Measurements from ENCODE around the gene KIAA1755. TPM values are rescaled to one million over a fixed set of nuclear protein-coding genes. Genes with fewer than 3 reads are reported as not detected.

The KIAA1755 gene
- total RNA-seq, 2 experiments from 2014 or later = not detected

DNA sequence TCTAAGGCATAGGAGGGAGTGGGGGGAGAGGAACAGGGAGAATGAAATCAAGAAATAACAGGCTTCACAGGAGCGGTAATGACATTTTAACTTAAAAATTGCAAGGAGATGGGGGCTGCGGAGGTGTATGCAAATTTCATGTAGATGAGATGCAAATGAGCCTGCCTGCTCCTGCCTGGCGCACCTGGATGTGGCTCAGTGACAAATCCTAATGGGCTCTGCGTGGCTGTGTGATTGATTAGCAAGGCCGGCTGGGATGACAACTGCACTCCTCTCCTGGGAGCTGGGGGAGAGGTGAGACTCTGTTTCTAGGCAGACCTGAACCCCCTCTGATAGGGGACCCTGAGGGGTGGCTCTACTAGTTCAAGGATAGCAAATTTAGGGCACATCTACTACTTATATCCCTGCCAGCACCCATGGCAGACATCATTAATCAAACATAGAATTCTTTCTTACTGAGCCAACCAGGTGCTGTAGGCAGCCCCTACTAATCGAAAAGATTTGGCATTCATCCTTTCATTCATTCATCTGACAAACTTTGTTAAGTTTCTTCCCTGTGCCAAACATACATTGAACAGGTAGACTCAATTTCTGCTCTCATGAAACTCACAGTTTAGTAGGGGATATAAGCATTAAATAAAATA lies 57.1 kb downstream of the KIAA1755 start:
- peaks cover 23% of the 10 kb centered on the region for H3K27me3 Mint-ChIP-seq
- H3K4me1 Mint-ChIP-seq = no peaks in the 10 kb centered on the region
- POLR2A ChIA-PET = no interaction called here
- no peak for DNase-seq
- no peak overlapping the region for H3K27ac Mint-ChIP-seq
- H3K9me3 Mint-ChIP-seq = no peaks in the 10 kb centered on the region
- CTCF ChIA-PET = no interaction called here
- no peaks in the 10 kb centered on the region for H3K36me3 Mint-ChIP-seq (ENCODE audit: low read depth)
- H3K4me3 Mint-ChIP-seq = no peak overlapping the region

DNA sequence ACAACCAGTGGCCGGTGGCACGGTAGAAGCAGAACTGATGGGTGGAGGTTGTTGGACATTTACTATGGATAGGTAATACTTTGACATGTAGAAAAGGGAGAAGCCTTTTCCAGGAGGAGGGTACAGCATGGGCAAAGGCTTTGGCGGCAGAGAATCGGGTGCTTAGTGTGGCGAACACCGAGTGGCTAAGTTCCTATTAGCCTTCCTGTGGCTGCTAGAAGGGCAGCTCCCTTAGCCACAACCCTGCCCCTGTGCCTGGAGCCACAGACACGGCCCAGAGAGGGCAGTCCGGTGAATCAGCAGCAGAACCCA lies 57.6 kb downstream of the KIAA1755 start:
- CTCF ChIA-PET = no interaction called here
- no peak overlapping the region for H3K27ac Mint-ChIP-seq
- H3K9me3 Mint-ChIP-seq = no peaks in the 10 kb centered on the region
- POLR2A ChIA-PET = interaction anchor here (0.6 kb wide), 1 partner anchor 17 kb away, joined by 3 read pairs; no protein-coding TSS in a partner anchor
- H3K27me3 Mint-ChIP-seq = peaks cover 20% of the 10 kb centered on the region
- DNase-seq = no peak
- no peaks in the 10 kb centered on the region for H3K4me1 Mint-ChIP-seq
- no peak overlapping the region for H3K4me3 Mint-ChIP-seq
- H3K36me3 Mint-ChIP-seq (ENCODE audit: low read depth) = no peaks in the 10 kb centered on the region

DNA sequence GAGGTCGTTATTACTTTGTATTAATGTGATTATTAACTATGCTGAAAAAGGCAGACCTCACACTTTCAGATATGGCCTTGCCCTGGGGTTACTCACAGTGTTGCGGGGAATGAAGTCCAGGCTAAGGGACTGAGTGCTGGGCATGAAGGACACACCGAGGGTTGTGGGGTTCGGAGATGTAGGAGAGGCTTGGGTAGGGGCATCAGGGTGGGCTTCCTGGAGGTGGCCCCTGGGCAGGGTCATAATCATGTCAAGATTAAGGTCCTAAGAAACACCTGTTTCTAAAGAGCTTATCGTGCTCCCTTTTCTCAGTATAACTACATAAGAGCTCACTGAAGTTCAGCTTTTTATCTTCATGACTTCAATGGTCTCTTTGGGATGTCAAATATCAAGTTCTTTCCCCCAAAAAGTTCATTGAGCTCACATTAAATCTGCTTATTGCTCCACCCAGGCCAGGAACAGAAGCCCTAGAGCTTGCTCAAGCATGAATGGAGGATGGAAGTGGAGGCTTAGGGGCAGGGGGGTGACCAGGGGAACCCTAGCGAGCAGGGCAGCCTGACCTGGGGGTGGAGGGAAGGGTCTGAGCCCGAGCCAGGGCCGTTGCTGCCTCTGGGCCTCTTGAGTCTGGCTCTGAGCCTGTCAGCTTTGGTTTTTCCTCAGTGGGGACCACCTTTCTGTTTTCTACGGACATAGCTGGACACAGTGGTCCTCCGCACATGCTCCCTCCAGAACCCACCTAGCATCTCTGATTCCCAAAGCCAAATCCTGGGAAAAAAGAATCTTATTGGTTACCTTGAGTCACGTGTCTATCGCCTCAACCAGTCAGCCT lies 58.2 kb downstream of the KIAA1755 start:
- Mint-ChIP-seq H3K27ac (no peak overlapping the region), H3K27me3 (peaks cover 20% of the 10 kb centered on the region), H3K4me3 (no peak overlapping the region), H3K9me3 (no peaks in the 10 kb centered on the region), H3K4me1 (no peaks in the 10 kb centered on the region), H3K36me3 (ENCODE audit: low read depth) (no peaks in the 10 kb centered on the region)
- no peak for DNase-seq
- ChIA-PET CTCF (no interaction called here), POLR2A (interaction anchor here (0.6 kb wide), 1 partner anchor 18 kb away, joined by 3 read pairs; no protein-coding TSS in a partner anchor)

DNA sequence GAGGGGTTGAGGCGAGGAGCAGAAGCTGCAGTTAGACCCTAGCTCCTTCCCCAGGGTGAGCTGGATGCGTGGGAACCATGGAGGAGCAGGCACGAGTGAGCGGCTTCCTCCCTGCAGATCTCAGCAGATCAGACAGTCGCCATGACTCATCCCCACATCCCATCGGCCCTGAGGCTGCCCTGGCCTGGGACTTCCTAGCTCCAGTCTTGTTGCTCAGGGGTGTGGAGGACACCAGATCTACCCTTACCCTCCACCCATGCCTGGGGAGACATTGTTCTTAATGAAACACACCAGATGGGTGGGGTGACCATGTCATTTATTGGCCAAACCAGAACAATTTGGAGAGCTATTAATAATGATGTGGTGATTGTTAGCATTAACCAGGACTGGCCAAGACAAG lies 59.2 kb downstream of the KIAA1755 start:
- H3K27me3 Mint-ChIP-seq = peaks cover 21% of the 10 kb centered on the region
- H3K4me1 Mint-ChIP-seq = no peaks in the 10 kb centered on the region
- H3K4me3 Mint-ChIP-seq = no peak overlapping the region
- no peak for DNase-seq
- H3K9me3 Mint-ChIP-seq = no peaks in the 10 kb centered on the region
- POLR2A ChIA-PET = no interaction called here
- no peak overlapping the region for H3K27ac Mint-ChIP-seq
- CTCF ChIA-PET = no interaction called here
- H3K36me3 Mint-ChIP-seq (ENCODE audit: low read depth) = no peaks in the 10 kb centered on the region

DNA sequence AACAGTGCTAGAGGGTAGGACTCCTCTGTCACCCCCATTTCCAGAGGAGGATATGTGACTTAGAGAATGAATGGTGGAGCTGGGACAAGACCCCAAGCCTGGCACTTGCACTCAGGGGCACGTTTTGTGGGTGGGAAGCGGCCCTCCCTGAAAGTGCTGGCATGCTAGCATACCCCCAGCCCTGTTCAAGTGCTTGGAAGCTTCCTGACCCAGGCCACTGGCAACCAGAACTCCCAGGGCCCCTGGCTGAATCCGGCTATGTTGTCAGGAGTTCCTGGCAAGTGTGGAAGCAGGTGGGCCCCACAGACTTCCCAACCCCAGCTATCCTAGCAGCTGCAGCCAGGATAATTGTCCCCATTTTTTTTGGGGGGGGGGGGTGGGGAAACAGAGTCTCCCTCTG lies 59.9 kb downstream of the KIAA1755 start:
- no peaks in the 10 kb centered on the region for H3K4me1 Mint-ChIP-seq
- CTCF ChIA-PET = no interaction called here
- DNase-seq = no peak
- POLR2A ChIA-PET = no interaction called here
- H3K27ac Mint-ChIP-seq = no peak overlapping the region
- no peaks in the 10 kb centered on the region for H3K9me3 Mint-ChIP-seq
- H3K36me3 Mint-ChIP-seq (ENCODE audit: low read depth) = no peaks in the 10 kb centered on the region
- H3K4me3 Mint-ChIP-seq = no peak overlapping the region
- H3K27me3 Mint-ChIP-seq = peaks cover 21% of the 10 kb centered on the region

DNA sequence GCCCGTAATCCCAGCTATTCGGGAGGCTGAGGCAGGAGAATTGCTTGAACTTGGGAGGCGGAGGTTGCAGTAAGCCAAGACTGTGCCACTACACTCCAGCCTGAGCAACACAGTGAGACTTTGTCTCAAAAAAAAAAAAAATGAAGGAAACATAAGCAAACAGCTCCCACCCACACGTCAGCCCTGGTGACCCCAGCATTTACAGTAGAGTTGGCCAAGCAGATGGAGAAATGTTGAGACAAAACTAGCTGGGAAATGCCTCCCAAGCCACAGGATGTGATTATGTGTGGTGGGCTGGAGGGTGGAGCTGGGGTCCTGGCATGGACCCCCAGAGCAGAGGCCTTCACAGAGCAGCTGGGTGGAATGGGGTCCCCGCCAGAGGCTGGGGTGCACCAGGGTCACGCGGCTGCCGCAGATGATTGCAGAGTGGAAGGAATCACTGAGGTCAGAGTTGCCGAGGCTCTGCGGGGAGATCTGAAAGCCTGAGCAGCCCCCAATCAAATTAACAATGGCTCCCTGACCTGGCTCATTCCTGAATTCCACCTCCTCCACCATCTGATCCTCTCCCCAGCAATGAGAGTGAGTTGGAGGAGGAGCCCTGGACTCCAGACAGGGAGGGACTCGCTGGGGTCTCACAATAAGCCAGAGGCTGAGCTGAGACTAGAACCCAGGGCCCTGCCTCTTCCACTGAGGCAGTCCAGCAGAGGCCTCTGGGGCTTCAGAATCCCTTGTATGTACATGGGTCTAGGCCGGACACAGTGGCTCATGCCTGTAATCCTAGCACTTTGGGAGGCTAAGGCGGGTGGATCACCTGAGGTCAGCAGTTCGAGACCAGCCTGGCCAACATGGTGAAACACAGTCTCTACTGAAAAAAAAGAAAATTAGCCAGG lies 60.8 kb downstream of the KIAA1755 start:
- DNase-seq = no peak
- Mint-ChIP-seq H3K4me3 (no peak overlapping the region), H3K27me3 (peaks cover 19% of the 10 kb centered on the region), H3K36me3 (ENCODE audit: low read depth) (no peaks in the 10 kb centered on the region), H3K9me3 (no peaks in the 10 kb centered on the region), H3K27ac (no peak overlapping the region), H3K4me1 (no peaks in the 10 kb centered on the region)
- ChIA-PET POLR2A (no interaction called here), CTCF (no interaction called here)

DNA sequence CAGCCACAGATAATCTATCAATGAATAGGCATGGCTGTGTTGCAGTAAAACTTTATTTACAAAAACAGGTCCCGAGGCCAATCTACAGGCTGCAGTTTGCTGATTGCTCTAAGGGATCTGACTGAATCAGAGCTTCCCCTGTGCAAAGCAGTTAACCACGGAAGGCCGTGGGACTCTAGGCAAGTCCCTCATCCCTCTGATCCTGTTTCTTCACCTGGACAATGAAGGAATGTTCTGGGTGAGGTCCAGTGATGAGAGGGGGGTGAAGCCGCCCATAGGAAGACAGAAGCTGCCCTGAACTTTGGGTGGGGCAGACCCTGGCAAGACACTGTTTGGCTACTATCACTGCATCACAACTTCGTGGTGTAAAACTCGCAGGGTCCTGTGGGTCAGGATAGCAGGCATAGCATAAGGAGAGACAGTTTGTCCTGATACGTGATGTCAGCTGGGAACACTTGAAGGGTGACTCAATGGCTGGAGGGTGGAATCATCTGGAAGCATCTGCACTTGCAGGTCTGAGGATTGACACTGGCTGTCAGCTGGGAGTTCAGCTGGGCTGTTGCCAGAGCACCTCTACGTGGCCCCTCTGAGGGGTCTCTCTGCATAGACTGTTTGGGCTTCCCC lies 62.2 kb downstream of the KIAA1755 start:
- Mint-ChIP-seq H3K27ac (no peak overlapping the region), H3K27me3 (peaks cover 10% of the 10 kb centered on the region), H3K4me3 (no peak overlapping the region), H3K36me3 (ENCODE audit: low read depth) (no peaks in the 10 kb centered on the region), H3K4me1 (no peaks in the 10 kb centered on the region), H3K9me3 (peaks cover 5% of the 10 kb centered on the region)
- DNase-seq = no peak
- ChIA-PET CTCF (interaction anchor here (0.7 to 4.2 kb wide), 2 partner anchors 21 to 23 kb away, joined by 6 to 15 read pairs; no protein-coding TSS in a partner anchor), POLR2A (no interaction called here)

DNA sequence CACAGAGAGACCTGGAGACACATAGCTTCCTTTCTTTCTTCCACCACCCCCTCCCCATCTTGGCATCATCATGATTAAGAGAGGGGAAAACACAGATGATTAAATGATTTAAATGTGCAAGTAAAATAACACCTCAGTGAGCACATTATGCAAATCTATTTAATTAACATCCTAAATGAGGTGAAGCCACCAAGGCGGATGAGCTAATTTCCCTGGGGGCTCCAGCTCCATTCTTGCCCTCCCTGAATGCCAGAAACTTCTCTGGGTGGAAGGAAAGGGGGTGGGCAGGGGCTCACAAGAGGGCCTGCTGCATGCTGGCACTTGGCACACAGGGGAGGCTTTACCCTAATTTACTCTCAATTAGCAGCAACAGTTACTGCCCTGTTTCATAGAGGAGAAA lies 62.9 kb downstream of the KIAA1755 start:
- H3K4me3 Mint-ChIP-seq = no peak overlapping the region
- no peak for DNase-seq
- ChIA-PET CTCF (interaction anchor here (4.2 kb wide), 1 partner anchor 24 kb away, joined by 15 read pairs; no protein-coding TSS in a partner anchor), POLR2A (no interaction called here)
- peaks cover 5% of the 10 kb centered on the region for H3K9me3 Mint-ChIP-seq
- no peaks in the 10 kb centered on the region for H3K4me1 Mint-ChIP-seq
- peaks cover 4% of the 10 kb centered on the region for H3K27me3 Mint-ChIP-seq
- no peak overlapping the region for H3K27ac Mint-ChIP-seq
- H3K36me3 Mint-ChIP-seq (ENCODE audit: low read depth) = no peaks in the 10 kb centered on the region

DNA sequence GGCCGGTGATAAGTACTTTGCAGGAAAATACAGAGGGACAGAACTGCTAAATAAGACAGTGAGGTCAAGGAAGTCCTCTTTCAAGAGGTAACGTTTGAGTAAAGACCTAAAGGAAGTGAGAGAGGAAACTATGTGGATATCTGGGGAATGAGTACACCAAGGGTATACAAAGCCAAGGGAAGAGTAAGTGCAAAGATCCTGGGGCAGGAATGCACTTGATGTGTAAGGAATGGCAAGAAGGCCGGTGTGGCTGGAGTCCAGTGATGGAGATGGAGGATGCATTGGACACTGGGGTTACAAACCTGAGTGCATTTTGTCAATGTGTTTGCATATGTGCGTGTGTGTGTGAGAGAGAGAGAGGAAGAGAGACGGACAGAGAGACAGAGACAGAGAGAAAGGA lies 63.3 kb downstream of the KIAA1755 start:
- ChIA-PET CTCF (interaction anchor here (4.2 kb wide), 1 partner anchor 24 kb away, joined by 15 read pairs; no protein-coding TSS in a partner anchor), POLR2A (no interaction called here)

DNA sequence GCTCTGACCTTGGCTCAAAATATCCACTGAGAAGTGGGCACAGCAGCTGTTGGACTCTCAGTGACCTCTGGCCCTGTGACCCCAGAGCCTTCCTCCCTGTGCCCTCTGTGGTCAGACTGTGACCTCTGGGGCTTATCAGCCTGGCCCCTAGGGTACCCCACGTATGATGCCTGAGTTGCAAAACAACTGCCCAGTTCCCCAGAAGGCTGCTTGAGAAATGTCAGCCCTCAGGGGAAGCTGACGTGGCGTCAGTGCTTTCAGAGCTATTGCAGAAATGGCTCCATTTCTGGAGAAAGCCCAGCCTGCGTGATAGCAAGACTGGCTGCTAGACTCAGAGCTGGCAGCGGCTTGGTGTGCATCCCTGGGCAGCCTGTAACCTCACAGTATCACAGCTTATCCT lies 63.9 kb downstream of the KIAA1755 start:
- Mint-ChIP-seq H3K27ac (no peak overlapping the region), H3K9me3 (peaks cover 5% of the 10 kb centered on the region), H3K27me3 (peaks cover 4% of the 10 kb centered on the region), H3K4me3 (no peak overlapping the region), H3K36me3 (ENCODE audit: low read depth) (no peaks in the 10 kb centered on the region), H3K4me1 (no peaks in the 10 kb centered on the region)
- ChIA-PET CTCF (interaction anchor here (4.2 kb wide), 1 partner anchor 25 kb away, joined by 15 read pairs; no protein-coding TSS in a partner anchor), POLR2A (no interaction called here)
- DNase-seq = no peak

More for the DNA sequence above, 63.3 kb downstream of the KIAA1755 start:
- Mint-ChIP-seq H3K27me3 (peaks cover 4% of the 10 kb centered on the region), H3K9me3 (peaks cover 5% of the 10 kb centered on the region), H3K4me1 (no peaks in the 10 kb centered on the region), H3K27ac (no peak overlapping the region), H3K36me3 (ENCODE audit: low read depth) (no peaks in the 10 kb centered on the region), H3K4me3 (no peak overlapping the region)
- DNase-seq = no peak

DNA sequence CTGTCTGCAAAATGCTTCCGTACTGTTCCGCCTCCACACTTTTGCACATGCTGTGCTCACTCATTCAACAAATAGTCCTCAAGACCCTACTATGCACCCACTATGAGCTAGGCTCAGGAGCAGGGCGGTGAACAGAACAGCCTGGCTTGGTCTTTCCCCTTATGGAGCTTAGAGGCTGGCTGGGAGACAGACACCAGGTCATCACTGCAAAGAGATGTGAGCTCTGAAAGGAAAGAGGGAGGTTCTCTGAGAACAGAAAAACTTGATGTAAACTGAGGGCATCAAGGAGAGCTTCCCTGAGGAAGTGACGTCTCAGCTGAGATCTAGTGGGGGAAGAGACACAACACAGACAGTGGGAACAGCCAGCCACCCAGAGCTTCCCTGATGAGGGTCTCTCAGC lies 64.5 kb downstream of the KIAA1755 start:
- Mint-ChIP-seq H3K27me3 (peaks cover 4% of the 10 kb centered on the region), H3K36me3 (ENCODE audit: low read depth) (no peaks in the 10 kb centered on the region), H3K9me3 (peaks cover 5% of the 10 kb centered on the region), H3K4me3 (no peak overlapping the region), H3K4me1 (no peaks in the 10 kb centered on the region), H3K27ac (no peak overlapping the region)
- ChIA-PET POLR2A (no interaction called here), CTCF (interaction anchor here (4.2 kb wide), 1 partner anchor 25 kb away, joined by 15 read pairs; no protein-coding TSS in a partner anchor)
- no peak for DNase-seq

DNA sequence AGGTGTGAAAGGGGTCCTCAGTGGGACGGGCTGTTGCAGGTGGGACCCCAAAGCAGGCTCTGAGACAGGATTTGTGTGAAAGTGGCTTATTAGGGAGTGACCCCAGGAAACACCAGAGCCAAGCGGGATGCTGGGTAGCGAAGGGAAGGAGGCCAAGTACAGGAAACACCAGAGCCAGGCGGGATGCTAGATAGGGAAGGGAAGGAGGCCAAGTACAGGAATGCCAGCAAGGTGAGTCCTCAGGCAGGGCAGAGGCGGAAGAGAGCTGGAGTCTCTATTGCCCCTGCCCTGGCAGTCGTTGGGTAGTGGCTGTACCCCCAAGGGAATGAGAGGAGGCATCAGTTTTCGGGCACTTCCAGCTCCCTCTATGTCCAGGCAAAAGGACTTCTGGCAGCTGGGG lies 65.0 kb downstream of the KIAA1755 start:
- no peak for DNase-seq
- Mint-ChIP-seq H3K9me3 (peaks cover 5% of the 10 kb centered on the region), H3K4me3 (no peak overlapping the region), H3K36me3 (ENCODE audit: low read depth) (no peaks in the 10 kb centered on the region), H3K27me3 (peaks cover 4% of the 10 kb centered on the region), H3K27ac (no peak overlapping the region), H3K4me1 (no peaks in the 10 kb centered on the region)
- CTCF ChIA-PET = interaction anchor here (4.2 kb wide), 1 partner anchor 26 kb away, joined by 15 read pairs; no protein-coding TSS in a partner anchor
- POLR2A ChIA-PET = no interaction called here

All from activated CD4-positive, alpha-beta memory T cell treated with anti-CD3 and anti-CD28 coated beads, Interleukin-2, amount 10 ng/mL, durations not matched to agents 7 days and 5 days (primary cell).